ENCODE measurements around the gene NPW.

- TF ChIP-seq, protein P1, sequence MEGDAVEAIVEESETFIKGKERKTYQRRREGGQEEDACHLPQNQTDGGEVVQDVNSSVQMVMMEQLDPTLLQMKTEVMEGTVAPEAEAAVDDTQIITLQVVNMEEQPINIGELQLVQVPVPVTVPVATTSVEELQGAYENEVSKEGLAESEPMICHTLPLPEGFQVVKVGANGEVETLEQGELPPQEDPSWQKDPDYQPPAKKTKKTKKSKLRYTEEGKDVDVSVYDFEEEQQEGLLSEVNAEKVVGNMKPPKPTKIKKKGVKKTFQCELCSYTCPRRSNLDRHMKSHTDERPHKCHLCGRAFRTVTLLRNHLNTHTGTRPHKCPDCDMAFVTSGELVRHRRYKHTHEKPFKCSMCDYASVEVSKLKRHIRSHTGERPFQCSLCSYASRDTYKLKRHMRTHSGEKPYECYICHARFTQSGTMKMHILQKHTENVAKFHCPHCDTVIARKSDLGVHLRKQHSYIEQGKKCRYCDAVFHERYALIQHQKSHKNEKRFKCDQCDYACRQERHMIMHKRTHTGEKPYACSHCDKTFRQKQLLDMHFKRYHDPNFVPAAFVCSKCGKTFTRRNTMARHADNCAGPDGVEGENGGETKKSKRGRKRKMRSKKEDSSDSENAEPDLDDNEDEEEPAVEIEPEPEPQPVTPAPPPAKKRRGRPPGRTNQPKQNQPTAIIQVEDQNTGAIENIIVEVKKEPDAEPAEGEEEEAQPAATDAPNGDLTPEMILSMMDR (IDR thresholded peaks at IDR 0.05) = no peak
- no peak for TF ChIP-seq POLR2A (IDR thresholded peaks at IDR 0.05)
These were observed 16.8 kb downstream of the NPW start for GRCh38 chr16:2036200-2036966.
